NOMO-1 treated with dmso at 0.1 percent for 144 hours (cell line): Measurements from ENCODE around the gene XAB2.
A peak's percentile ranks its signal among the peaks of the same experiment; 100 is the strongest.
"Not testable (repeated sequence)": the region's sequence is repeated elsewhere in the genome, so short reads cannot be mapped to it uniquely, and the experiment has no call there.

ENCODE experiments used
- DNase-seq: peaks from one replicate; lab custom pipeline; 2025; ENCODE audit not compliant: unreplicated experiment; lab: John Stamatoyannopoulos, UW

XAB2 gene

DNA sequence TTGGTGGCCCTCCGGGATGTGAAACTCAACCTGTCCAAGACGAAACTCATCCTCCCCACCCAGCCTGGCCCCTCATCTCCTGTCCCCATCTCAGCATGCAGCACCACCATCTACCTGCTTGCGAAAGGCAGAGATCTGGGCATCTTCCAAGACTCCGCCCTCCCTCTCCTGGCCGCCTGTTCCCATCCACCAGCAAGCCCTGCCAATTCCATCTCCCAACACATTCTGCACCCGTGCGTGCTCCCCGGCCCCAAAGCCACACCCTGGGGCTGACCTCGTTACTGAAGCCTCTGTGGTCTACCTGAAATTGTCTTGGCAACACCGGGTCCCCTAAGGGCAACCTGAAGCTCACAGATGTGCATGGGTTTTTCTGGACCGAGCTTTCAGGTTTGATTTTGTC is 46.9 kb downstream of the XAB2 start:
- DNase-seq, result no peak

GRCh38 chr19:7579182-7579581 is 50.2 kb downstream of the XAB2 start:
- DNase-seq, result no peak

DNA sequence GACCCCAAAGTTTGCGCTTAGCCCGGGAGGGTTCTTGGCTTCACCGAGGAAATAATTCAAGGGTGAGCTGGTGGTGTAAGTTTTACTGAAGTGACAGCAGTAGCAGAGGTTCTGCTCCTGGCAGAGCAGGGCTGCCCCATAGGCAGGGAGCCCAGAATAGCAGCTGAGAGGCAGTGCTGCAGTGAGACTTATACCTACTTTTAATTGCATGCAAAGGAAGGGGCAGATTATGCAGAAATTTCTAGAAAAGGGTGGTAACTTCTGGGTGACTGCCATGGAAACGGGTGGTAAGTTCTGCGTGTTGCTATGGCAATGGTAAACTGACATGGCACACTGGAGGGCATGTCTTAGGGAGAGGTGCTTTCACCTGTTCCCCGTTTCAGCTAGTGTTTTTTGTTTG is 51.2 kb downstream of the XAB2 start:
- DNase-seq, result no peak

DNA sequence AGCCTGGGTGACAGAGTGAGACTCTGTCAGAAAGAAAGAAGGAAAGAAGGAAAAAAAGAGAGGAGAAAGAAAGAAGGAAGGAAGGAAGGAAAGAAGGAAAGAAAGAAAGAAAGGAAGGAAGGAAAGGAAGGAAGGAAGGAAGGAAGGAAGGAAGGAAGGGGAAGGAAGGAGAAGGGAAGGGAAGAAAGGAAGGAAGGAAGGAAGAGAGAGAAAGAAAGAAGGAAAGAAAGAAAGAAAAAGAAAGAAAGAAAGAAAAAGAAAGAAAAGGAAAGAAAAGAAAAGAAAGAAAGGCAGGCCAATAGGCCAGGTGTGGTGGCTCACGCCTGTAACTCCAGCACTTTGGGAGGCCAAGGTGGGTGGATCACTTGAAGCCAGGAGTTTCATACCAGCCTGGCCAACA is 51.9 kb downstream of the XAB2 start:
- not testable (repeated sequence) for DNase-seq

GRCh38 chr19:7575434-7576040 is 53.8 kb downstream of the XAB2 start:
- DNase-seq, result peak; percentile 43

DNA sequence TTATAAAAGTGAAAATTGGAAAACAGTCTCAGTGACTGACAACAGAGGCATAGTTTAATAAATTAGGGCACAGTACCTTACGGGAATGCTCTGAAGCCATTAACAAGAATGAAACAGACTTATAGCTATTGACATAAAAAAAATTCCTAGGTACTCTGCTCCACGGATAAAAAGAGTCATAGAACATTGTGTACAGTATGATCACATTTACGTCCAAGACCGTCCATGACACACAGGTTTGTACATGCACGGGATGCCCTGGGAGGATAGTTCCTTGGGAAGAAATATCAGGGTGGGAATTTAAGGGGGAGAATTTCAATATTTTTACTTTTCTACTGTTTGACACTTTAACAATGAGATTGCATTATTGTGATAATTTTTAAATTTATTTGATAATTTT is 58.6 kb downstream of the XAB2 start:
- no peak for DNase-seq
